H1 (cell line): Measurements from ENCODE around the gene COLEC12. TPM values are rescaled to one million over a fixed set of nuclear protein-coding genes. Genes with fewer than 3 reads are reported as not detected.

Source experiments
- polyA plus RNA-seq, 7 experiments: library from polyadenylated mRNA; depleted of rRNA in 3 of 7; stranded (reverse) in 5 of 7; unstranded in 2 of 7; fragments of >200 nt in 5 of 7; fragments of 200-250 nt in 2 of 7; gene quantifications; 1 replicate in 5 of 7; 2 replicates in 1 of 7; 4 replicates in 1 of 7; pipeline versions ENCODE4 v1.2.1 to v1.2.3, GENCODE V29; 2011 to 2013; ENCODE audit warnings: missing spikeins in 2 of 7, mixed read lengths in 2 of 7
- total RNA-seq: library from RNA; stranded (reverse); fragmentation: NEBNext Ultra II Directional; extraction: Animal tissue kit (Norgen Biotek cat#: 25700); gene quantifications from 2 replicates; pipeline ENCODE4 v1.2.1, GENCODE V29; 2021
- TF ChIP-seq, protein P1 (sequence below): IDR thresholded peaks from 2 replicates; pipeline ENCODE4 v1.6.1; 2011; ENCODE audit warnings: low read length, improper control_type of control experiment

COLEC12 gene
- total and polyA plus RNA-seq, 2 of the 8 experiments (the other 6 are each of a cell fraction or from before 2014, with no cell fraction given) = 0.44 to 2.3 TPM

DNA sequence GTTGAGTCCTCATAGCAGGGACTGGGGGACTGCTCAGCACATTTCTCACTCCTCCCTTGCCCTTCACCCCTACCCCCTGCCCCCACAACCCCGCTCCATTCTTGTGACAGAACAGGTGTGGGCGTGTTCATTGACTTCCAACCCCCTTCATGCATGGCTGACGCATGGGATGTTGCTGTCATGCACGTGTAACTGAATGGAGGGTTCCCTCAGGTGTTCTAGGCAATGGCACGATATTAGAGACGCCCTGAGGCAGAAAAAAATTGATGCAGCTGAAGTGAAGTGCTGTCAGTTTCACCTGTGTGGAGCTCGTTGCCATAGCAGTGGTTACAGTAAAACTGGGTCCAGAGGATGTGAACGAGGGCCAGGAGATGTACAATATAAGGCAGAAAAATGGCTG is 226.2 kb downstream of the COLEC12 start (continued):
- TF ChIP-seq, protein P1, sequence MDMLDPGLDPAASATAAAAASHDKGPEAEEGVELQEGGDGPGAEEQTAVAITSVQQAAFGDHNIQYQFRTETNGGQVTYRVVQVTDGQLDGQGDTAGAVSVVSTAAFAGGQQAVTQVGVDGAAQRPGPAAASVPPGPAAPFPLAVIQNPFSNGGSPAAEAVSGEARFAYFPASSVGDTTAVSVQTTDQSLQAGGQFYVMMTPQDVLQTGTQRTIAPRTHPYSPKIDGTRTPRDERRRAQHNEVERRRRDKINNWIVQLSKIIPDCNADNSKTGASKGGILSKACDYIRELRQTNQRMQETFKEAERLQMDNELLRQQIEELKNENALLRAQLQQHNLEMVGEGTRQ = no peak
